HepG2 (cell line): Measurements from ENCODE around the gene URI1. TPM values are rescaled to one million over a fixed set of nuclear protein-coding genes. Genes with fewer than 3 reads are reported as not detected.

Source experiments
- CAMTA2 ChIP-seq: sonication (generic); formaldehyde crosslinking; IDR thresholded peaks from 2 replicates; pipeline ENCODE4 v1.4.0; 2020; ENCODE audit warnings: mild to moderate bottlenecking, missing genetic modification reagents, borderline replicate concordance
- CERS6 ChIP-seq: sonication (generic); formaldehyde crosslinking; IDR thresholded peaks from 2 replicates; pipeline ENCODE4 v1.5.0; 2020; ENCODE audit warnings: missing genetic modification reagents
- FOXA1 ChIP-seq, 2 experiments: fragments of 450-650 bp in 1 of 2; sonication (generic) in 1 of 2; formaldehyde crosslinking in 1 of 2; IDR thresholded peaks; 2 replicates each; pipeline versions ENCODE4 v1.4.0 to v1.6.1; 2016 to 2020; ENCODE audit warnings: missing genetic modification reagents in 1 of 2
- FOXA3 ChIP-seq: IDR thresholded peaks from 2 replicates; pipeline ENCODE4 v1.6.1; 2016; ENCODE audit warnings: missing genetic modification reagents, missing compliant biosample characterization
- HNRNPL ChIP-seq: fragments of 200-400 bp; formaldehyde crosslinking; IDR thresholded peaks from 2 replicates; pipeline ENCODE4 v1.6.1; 2017; ENCODE audit warnings: mild to moderate bottlenecking, low read depth, low read length
- MEIS2 ChIP-seq: sonication (generic); formaldehyde crosslinking; IDR thresholded peaks from 2 replicates; pipeline ENCODE4 v1.9.0; 2021; ENCODE audit warnings: mild to moderate bottlenecking, missing genetic modification reagents
- PAX8 ChIP-seq: sonication (generic); formaldehyde crosslinking; IDR thresholded peaks from 2 replicates; pipeline ENCODE4 v1.8.0; 2022; ENCODE audit warnings: mild to moderate bottlenecking, missing genetic modification reagents, borderline replicate concordance
- RERE ChIP-seq: IDR thresholded peaks from 2 replicates; pipeline ENCODE4 v1.6.1; 2016; ENCODE audit warnings: low read depth, missing genetic modification reagents, missing compliant biosample characterization
- SYNCRIP ChIP-seq: fragments of 200-400 bp; formaldehyde crosslinking; IDR thresholded peaks from 2 replicates; pipeline ENCODE4 v1.6.1; 2018; ENCODE audit warnings: mild to moderate bottlenecking, low read depth, low read length; ENCODE audit not compliant: insufficient read depth
- YY1 ChIP-seq: IDR thresholded peaks from 2 replicates; pipeline ENCODE4 v1.6.1; 2011; ENCODE audit warnings: low read length, low read depth, moderate library complexity, mild to moderate bottlenecking; ENCODE audit not compliant: insufficient read depth, insufficient replicate concordance
- ZFP82 ChIP-seq: sonication (generic); formaldehyde crosslinking; IDR thresholded peaks from 2 replicates; pipeline ENCODE4 v1.5.1; 2020; ENCODE audit warnings: mild to moderate bottlenecking, missing genetic modification reagents, borderline replicate concordance
- ZNF136 ChIP-seq: sonication (generic); formaldehyde crosslinking; IDR thresholded peaks from 2 replicates; pipeline ENCODE4 v1.8.1; 2022; ENCODE audit warnings: low read depth, mild to moderate bottlenecking, moderate library complexity, missing genetic modification reagents
- ZNF160 ChIP-seq: sonication (generic); formaldehyde crosslinking; IDR thresholded peaks from 2 replicates; pipeline ENCODE4 v1.8.0; 2022; ENCODE audit warnings: mild to moderate bottlenecking, inconsistent platforms, missing genetic modification reagents
- ZNF180 ChIP-seq: sonication (generic); formaldehyde crosslinking; IDR thresholded peaks from 2 replicates; pipeline ENCODE4 v1.4.0; 2020; ENCODE audit warnings: low read depth, missing genetic modification reagents, borderline replicate concordance
- ZNF251 ChIP-seq: sonication (generic); formaldehyde crosslinking; IDR thresholded peaks from 2 replicates; pipeline ENCODE4 v1.9.0; 2021; ENCODE audit warnings: mild to moderate bottlenecking, missing genetic modification reagents
- ZNF335 ChIP-seq: sonication (generic); formaldehyde crosslinking; IDR thresholded peaks from 2 replicates; pipeline ENCODE4 v1.4.0; 2020; ENCODE audit warnings: missing genetic modification reagents
- ZNF567 ChIP-seq: sonication (generic); formaldehyde crosslinking; IDR thresholded peaks from 2 replicates; pipeline ENCODE4 v1.8.1; 2023; ENCODE audit warnings: mild to moderate bottlenecking, missing genetic modification reagents, borderline replicate concordance
- ZNF780A ChIP-seq: sonication (generic); formaldehyde crosslinking; IDR thresholded peaks from 2 replicates; pipeline ENCODE4 v1.8.0; 2022; ENCODE audit warnings: mild to moderate bottlenecking, missing genetic modification reagents, moderate library complexity
- polyA plus RNA-seq, 8 experiments: library from polyadenylated mRNA; depleted of rRNA in 3 of 8; stranded (reverse) in 7 of 8; unstranded in 1 of 8; fragments of >200 nt; fragmentation: Illumina TruSeq in 4 of 8; extraction: Trizol in 4 of 8; gene quantifications; 2 replicates each; pipeline versions ENCODE4 v1.2.1 to v1.2.3, GENCODE V29; 2011 to 2016; ENCODE audit warnings: low read depth in 4 of 8, missing spikeins in 1 of 8, mixed read lengths in 1 of 8; ENCODE audit not compliant: insufficient read depth in 1 of 8
- total RNA-seq, 5 experiments: library from RNA; depleted of rRNA; stranded (reverse); fragments of >200 nt; fragmentation: Illumina TruSeq; extraction: Trizol; gene quantifications; 2 replicates each; pipeline ENCODE4 v1.2.3, GENCODE V29; 2016; ENCODE audit warnings: low read depth in 1 of 5
- TF ChIP-seq, protein P1 (sequence below): sonication (generic); formaldehyde crosslinking; IDR thresholded peaks from 2 replicates; pipeline ENCODE4 v1.5.1; 2020; ENCODE audit warnings: missing genetic modification reagents, mild to moderate bottlenecking, borderline replicate concordance
- TF ChIP-seq, protein P2 (sequence below): sonication (generic); formaldehyde crosslinking; IDR thresholded peaks from 2 replicates; pipeline ENCODE4 v1.4.0; 2020; ENCODE audit warnings: mild to moderate bottlenecking, missing genetic modification reagents

Gene URI1
- total and polyA plus RNA-seq, 2 of the 13 experiments (the other 11 are each of a cell fraction or from before 2014, with no cell fraction given) = 43.6 to 67.9 TPM

GRCh38 chr19:29941828-29942403 lies at the start of gene URI1 (continued):
- TF ChIP-seq ZNF567 = no peak
- TF ChIP-seq, protein P1, sequence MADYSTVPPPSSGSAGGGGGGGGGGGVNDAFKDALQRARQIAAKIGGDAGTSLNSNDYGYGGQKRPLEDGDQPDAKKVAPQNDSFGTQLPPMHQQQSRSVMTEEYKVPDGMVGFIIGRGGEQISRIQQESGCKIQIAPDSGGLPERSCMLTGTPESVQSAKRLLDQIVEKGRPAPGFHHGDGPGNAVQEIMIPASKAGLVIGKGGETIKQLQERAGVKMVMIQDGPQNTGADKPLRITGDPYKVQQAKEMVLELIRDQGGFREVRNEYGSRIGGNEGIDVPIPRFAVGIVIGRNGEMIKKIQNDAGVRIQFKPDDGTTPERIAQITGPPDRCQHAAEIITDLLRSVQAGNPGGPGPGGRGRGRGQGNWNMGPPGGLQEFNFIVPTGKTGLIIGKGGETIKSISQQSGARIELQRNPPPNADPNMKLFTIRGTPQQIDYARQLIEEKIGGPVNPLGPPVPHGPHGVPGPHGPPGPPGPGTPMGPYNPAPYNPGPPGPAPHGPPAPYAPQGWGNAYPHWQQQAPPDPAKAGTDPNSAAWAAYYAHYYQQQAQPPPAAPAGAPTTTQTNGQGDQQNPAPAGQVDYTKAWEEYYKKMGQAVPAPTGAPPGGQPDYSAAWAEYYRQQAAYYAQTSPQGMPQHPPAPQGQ (CRISPR knock-in tag) = no peak
- TF ChIP-seq PAX8 (CRISPR knock-in tag) = no peak
- no peak for TF ChIP-seq ZNF160 (CRISPR knock-in tag)
- no peak for TF ChIP-seq CERS6 (CRISPR knock-in tag)
- TF ChIP-seq MEIS2 (CRISPR knock-in tag) = no peak; the same call in 1 of the 2 replicates
- no peak for TF ChIP-seq CAMTA2 (CRISPR knock-in tag)
- no peak for TF ChIP-seq ZNF335
- TF ChIP-seq ZNF180 (CRISPR knock-in tag) = no peak
- TF ChIP-seq ZFP82 (CRISPR knock-in tag) = no peak
- TF ChIP-seq ZNF251 (CRISPR knock-in tag) = no peak
- no peak for TF ChIP-seq ZNF780A (CRISPR knock-in tag)
- no peak for TF ChIP-seq YY1
- no peak for TF ChIP-seq RERE (CRISPR knock-in tag)
- no peak for TF ChIP-seq ZNF136 (CRISPR knock-in tag)
- TF ChIP-seq, protein P2, sequence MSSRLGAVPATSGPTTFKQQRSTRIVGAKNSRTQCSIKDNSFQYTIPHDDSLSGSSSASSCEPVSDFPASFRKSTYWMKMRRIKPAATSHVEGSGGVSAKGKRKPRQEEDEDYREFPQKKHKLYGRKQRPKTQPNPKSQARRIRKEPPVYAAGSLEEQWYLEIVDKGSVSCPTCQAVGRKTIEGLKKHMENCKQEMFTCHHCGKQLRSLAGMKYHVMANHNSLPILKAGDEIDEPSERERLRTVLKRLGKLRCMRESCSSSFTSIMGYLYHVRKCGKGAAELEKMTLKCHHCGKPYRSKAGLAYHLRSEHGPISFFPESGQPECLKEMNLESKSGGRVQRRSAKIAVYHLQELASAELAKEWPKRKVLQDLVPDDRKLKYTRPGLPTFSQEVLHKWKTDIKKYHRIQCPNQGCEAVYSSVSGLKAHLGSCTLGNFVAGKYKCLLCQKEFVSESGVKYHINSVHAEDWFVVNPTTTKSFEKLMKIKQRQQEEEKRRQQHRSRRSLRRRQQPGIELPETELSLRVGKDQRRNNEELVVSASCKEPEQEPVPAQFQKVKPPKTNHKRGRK (CRISPR knock-in tag) = no peak
- TF ChIP-seq HNRNPL = no peak
- TF ChIP-seq FOXA3 (CRISPR knock-in tag) = peak; percentile 28; the same call in 1 of the 2 replicates
- no peak for TF ChIP-seq FOXA1 (IDR thresholded peaks at IDR 0.05)
- no peak for TF ChIP-seq FOXA1 (CRISPR knock-in tag; IDR thresholded peaks at IDR 0.05)
- TF ChIP-seq SYNCRIP = no peak
